HEK293 (cell line): ENCODE results near the gene ANGPTL2.

Experiments
- CTCF ChIP-seq: fragments of 450-650 bp; formaldehyde crosslinking; IDR thresholded peaks from 2 replicates; pipeline ENCODE4 v1.5.1; 2016; ENCODE audit warnings: missing biosample characterization, missing genetic modification characterization
- MEIS1 ChIP-seq: sonication (generic); formaldehyde crosslinking; IDR thresholded peaks from 2 replicates; pipeline ENCODE4 v1.8.1; 2022; ENCODE audit warnings: missing genetic modification reagents, mild to moderate bottlenecking, borderline replicate concordance
- PRDM4 ChIP-seq: fragments of 450-650 bp; formaldehyde crosslinking; IDR thresholded peaks from 2 replicates; pipeline ENCODE4 v1.5.1; 2017; ENCODE audit warnings: missing biosample characterization, missing genetic modification characterization
- SETDB1 ChIP-seq: IDR thresholded peaks from one replicate; pipeline ENCODE4 v1.6.1; 2017; ENCODE audit warnings: mild to moderate bottlenecking, low read length, moderate library complexity, mixed read lengths; ENCODE audit not compliant: insufficient read length
- SP2 ChIP-seq: fragments of 450-650 bp; formaldehyde crosslinking; IDR thresholded peaks from 2 replicates; pipeline ENCODE4 v1.5.1; 2016; ENCODE audit warnings: missing biosample characterization, missing genetic modification characterization
- TCF7L2 ChIP-seq: IDR thresholded peaks from 2 replicates; pipeline ENCODE4 v1.6.1; 2011; ENCODE audit warnings: low read depth, mild to moderate bottlenecking, inconsistent platforms, low read length, moderate library complexity, borderline replicate concordance
- ZNF23 ChIP-seq: fragments of 450-650 bp; formaldehyde crosslinking; IDR thresholded peaks from 2 replicates; pipeline ENCODE4 v1.5.1; 2016; ENCODE audit warnings: missing biosample characterization, missing genetic modification characterization, borderline replicate concordance
- ZNF350 ChIP-seq: fragments of 450-650 bp; formaldehyde crosslinking; IDR thresholded peaks from 2 replicates; pipeline ENCODE4 v1.5.0; 2017; ENCODE audit warnings: missing biosample characterization, mild to moderate bottlenecking, missing genetic modification characterization
- ZNF747 ChIP-seq: fragments of 450-650 bp; formaldehyde crosslinking; IDR thresholded peaks from 2 replicates; pipeline ENCODE4 v1.5.1; 2016; ENCODE audit warnings: missing biosample characterization, missing genetic modification characterization
- TF ChIP-seq, protein P1 (sequence below): fragments of 450-650 bp; formaldehyde crosslinking; IDR thresholded peaks from 2 replicates; pipeline ENCODE4 v1.5.1; 2016; ENCODE audit warnings: missing biosample characterization, missing genetic modification characterization
- TF ChIP-seq, protein P2 (sequence below): fragments of 450-650 bp; formaldehyde crosslinking; IDR thresholded peaks from 2 replicates; pipeline ENCODE4 v1.5.1; 2016; ENCODE audit warnings: missing biosample characterization, missing genetic modification characterization

GRCh38 chr9:127158786-127159324, 36.4 kb upstream of the ANGPTL2 start:
- TF ChIP-seq ZNF747 (tag by site-specific recombination): no peak
- TF ChIP-seq MEIS1: no peak
- no peak for TF ChIP-seq CTCF (tag by site-specific recombination)
- no peak for TF ChIP-seq ZNF350 (tag by site-specific recombination)
- TF ChIP-seq ZNF23 (tag by site-specific recombination): no peak
- no peak for TF ChIP-seq TCF7L2
- TF ChIP-seq, protein P1, sequence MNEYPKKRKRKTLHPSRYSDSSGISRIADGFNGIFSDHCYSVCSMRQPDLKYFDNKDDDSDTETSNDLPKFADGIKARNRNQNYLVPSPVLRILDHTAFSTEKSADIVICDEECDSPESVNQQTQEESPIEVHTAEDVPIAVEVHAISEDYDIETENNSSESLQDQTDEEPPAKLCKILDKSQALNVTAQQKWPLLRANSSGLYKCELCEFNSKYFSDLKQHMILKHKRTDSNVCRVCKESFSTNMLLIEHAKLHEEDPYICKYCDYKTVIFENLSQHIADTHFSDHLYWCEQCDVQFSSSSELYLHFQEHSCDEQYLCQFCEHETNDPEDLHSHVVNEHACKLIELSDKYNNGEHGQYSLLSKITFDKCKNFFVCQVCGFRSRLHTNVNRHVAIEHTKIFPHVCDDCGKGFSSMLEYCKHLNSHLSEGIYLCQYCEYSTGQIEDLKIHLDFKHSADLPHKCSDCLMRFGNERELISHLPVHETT (tag by site-specific recombination): no peak
- TF ChIP-seq SETDB1: no peak
- TF ChIP-seq, protein P2, sequence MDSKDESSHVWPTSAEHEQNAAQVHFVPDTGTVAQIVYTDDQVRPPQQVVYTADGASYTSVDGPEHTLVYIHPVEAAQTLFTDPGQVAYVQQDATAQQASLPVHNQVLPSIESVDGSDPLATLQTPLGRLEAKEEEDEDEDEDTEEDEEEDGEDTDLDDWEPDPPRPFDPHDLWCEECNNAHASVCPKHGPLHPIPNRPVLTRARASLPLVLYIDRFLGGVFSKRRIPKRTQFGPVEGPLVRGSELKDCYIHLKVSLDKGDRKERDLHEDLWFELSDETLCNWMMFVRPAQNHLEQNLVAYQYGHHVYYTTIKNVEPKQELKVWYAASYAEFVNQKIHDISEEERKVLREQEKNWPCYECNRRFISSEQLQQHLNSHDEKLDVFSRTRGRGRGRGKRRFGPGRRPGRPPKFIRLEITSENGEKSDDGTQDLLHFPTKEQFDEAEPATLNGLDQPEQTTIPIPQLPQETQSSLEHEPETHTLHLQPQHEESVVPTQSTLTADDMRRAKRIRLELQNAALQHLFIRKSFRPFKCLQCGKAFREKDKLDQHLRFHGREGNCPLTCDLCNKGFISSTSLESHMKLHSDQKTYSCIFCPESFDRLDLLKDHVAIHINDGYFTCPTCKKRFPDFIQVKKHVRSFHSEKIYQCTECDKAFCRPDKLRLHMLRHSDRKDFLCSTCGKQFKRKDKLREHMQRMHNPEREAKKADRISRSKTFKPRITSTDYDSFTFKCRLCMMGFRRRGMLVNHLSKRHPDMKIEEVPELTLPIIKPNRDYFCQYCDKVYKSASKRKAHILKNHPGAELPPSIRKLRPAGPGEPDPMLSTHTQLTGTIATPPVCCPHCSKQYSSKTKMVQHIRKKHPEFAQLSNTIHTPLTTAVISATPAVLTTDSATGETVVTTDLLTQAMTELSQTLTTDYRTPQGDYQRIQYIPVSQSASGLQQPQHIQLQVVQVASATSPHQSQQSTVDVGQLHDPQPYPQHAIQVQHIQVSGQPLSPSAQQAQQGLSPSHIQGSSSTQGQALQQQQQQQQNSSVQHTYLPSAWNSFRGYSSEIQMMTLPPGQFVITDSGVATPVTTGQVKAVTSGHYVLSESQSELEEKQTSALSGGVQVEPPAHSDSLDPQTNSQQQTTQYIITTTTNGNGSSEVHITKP (tag by site-specific recombination): no peak
- TF ChIP-seq SP2: no peak
- TF ChIP-seq PRDM4 (tag by site-specific recombination): no peak
